ENCODE data around the gene RER1. TPM values are rescaled to one million over a fixed set of nuclear protein-coding genes. Genes with fewer than 3 reads are reported as not detected.

RER1 gene
- polyA plus RNA-seq, 1 experiment: 324 TPM

GRCh38 chr1:2354511-2355372, 36.9 kb upstream of the RER1 start:
- ChIA-PET POLR2A (no interaction called here), CTCF (interaction anchor here (0.9 kb wide), 1 partner anchor 27 kb away, joined by 3 read pairs; no protein-coding TSS in a partner anchor)
- Histone ChIP-seq H3K27ac (ENCODE audit: low read depth, low read length) (no peak overlapping the region), H3K9me3 (ENCODE audit: control insufficient read depth, insufficient read depth, low read length) (no peaks in the 10 kb centered on the region; the same call in 1 of the 2 replicates), H3K27me3 (ENCODE audit: control insufficient read depth, insufficient read depth, low read length) (peaks cover 2% of the 10 kb centered on the region), H3K4me3 (ENCODE audit: low read depth, low read length) (no peak overlapping the region)
- no peak for DNase-seq (ENCODE audit: low read depth, low spot score)
- TF ChIP-seq CTCF (IDR thresholded peaks at IDR 0.05; ENCODE audit: low read depth, low read length): no peak

- TF ChIP-seq CTCF (IDR thresholded peaks at IDR 0.05; ENCODE audit: low read depth, low read length): no peak
- Histone ChIP-seq H3K4me3 (ENCODE audit: low read depth, low read length) (no peak overlapping the region), H3K27ac (ENCODE audit: low read depth, low read length) (no peak overlapping the region), H3K27me3 (ENCODE audit: control insufficient read depth, insufficient read depth, low read length) (peaks cover 2% of the 10 kb centered on the region), H3K9me3 (ENCODE audit: control insufficient read depth, insufficient read depth, low read length) (no peaks in the 10 kb centered on the region; the same call in 1 of the 2 replicates)
- DNase-seq (ENCODE audit: low read depth, low spot score): no peak
- POLR2A ChIA-PET: no interaction called here
- CTCF ChIA-PET: interaction anchor here (0.9 kb wide), 1 partner anchor 26 kb away, joined by 3 read pairs; no protein-coding TSS in a partner anchor
These were observed 36.0 kb upstream of the RER1 start for GRCh38 chr1:2355373-2356261.

GRCh38 chr1:2356401-2356800, 35.2 kb upstream of the RER1 start:
- no peak for DNase-seq (ENCODE audit: low read depth, low spot score)

GRCh38 chr1:2356911-2357845, 34.5 kb upstream of the RER1 start:
- DNase-seq (ENCODE audit: low read depth, low spot score): no peak
- ChIA-PET CTCF (interaction anchor here (0.6 to 0.7 kb wide), 2 partner anchors 14 to 136 kb away, joined by 5 read pairs; no protein-coding TSS in a partner anchor), POLR2A (no interaction called here)
- no peak overlapping the region for H3K4me3 ChIP-seq (ENCODE audit: low read depth, low read length)
- no peak for TF ChIP-seq CTCF (IDR thresholded peaks at IDR 0.05; ENCODE audit: low read depth, low read length)
- no peak overlapping the region for H3K27ac ChIP-seq (ENCODE audit: low read depth, low read length)
- H3K27me3 ChIP-seq (ENCODE audit: control insufficient read depth, insufficient read depth, low read length): no peaks in the 10 kb centered on the region
- no peaks in the 10 kb centered on the region; the same call in 1 of the 2 replicates for H3K9me3 ChIP-seq (ENCODE audit: control insufficient read depth, insufficient read depth, low read length)

More at GRCh38 chr1:2356401-2356800, 35.2 kb upstream of the RER1 start:
- Histone ChIP-seq H3K9me3 (ENCODE audit: control insufficient read depth, insufficient read depth, low read length) (no peaks in the 10 kb centered on the region; the same call in 1 of the 2 replicates), H3K4me3 (ENCODE audit: low read depth, low read length) (no peak overlapping the region), H3K27ac (ENCODE audit: low read depth, low read length) (no peak overlapping the region), H3K27me3 (ENCODE audit: control insufficient read depth, insufficient read depth, low read length) (peaks cover 2% of the 10 kb centered on the region)
- no peak for TF ChIP-seq CTCF (IDR thresholded peaks at IDR 0.05; ENCODE audit: low read depth, low read length)
- POLR2A ChIA-PET: no interaction called here
- CTCF ChIA-PET: no interaction called here
